ENCODE measurements around the gene FRMD3.
A peak's percentile ranks its signal among the peaks of the same experiment; 100 is the strongest.

FRMD3 gene

GRCh38 chr9:83544002-83544698 lies 5.9 kb upstream of the FRMD3 start:
- no peak overlapping the region for H3K9ac ChIP-seq
- no peaks in the 10 kb centered on the region for H3K79me2 ChIP-seq
- no peak overlapping the region for H3K4me3 ChIP-seq (ENCODE audit: low read depth, low read length)
- peak; percentile 65 for TF ChIP-seq CTCF (IDR thresholded peaks at IDR 0.05)
- H3K27ac ChIP-seq = peak overlapping the region; percentile 25
- H3K36me3 ChIP-seq (ENCODE audit: control insufficient read depth, insufficient read depth, low read length) = no peaks in the 10 kb centered on the region
- peaks cover under 1% of the 10 kb centered on the region for H3K4me1 ChIP-seq
- H3K9me3 ChIP-seq (ENCODE audit: control insufficient read depth, low read length) = no peaks in the 10 kb centered on the region
- peak overlapping the region; percentile 54 for H2AFZ ChIP-seq
- H3K4me2 ChIP-seq (ENCODE audit: low read length) = no peak overlapping the region
- no peaks in the 10 kb centered on the region for H3K27me3 ChIP-seq (ENCODE audit: control insufficient read depth, insufficient read depth, low read length)

DNA sequence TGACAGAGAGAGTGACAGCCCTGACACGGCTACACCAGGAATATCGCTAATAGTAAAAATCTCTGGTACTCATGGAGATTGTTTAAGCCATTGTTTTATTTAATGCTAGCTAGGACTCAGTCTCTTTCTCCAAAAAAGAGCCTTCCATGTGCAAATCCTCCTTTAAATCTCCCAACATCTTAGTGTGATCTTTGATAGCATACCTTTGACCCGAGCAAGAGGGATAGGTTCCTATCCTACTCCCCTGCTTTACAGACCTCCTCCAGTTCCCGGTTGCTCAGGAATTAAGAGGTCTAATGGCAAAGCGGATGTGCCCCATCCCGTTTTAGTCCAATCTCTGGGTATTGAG lies 663 bp upstream of the FRMD3 start:
- peak overlapping the region; percentile 82 for H3K4me2 ChIP-seq (ENCODE audit: low read length)
- peak overlapping the region; percentile 81 for H3K4me3 ChIP-seq (ENCODE audit: low read depth, low read length)
- no peaks in the 10 kb centered on the region for H3K9me3 ChIP-seq (ENCODE audit: control insufficient read depth, low read length)
- H3K9ac ChIP-seq = no peak overlapping the region
- peak overlapping the region; percentile 86 for H3K27ac ChIP-seq
- no peaks in the 10 kb centered on the region for H3K36me3 ChIP-seq (ENCODE audit: control insufficient read depth, insufficient read depth, low read length)
- peaks cover 2% of the 10 kb centered on the region for H3K4me1 ChIP-seq
- H3K79me2 ChIP-seq = peaks cover 6% of the 10 kb centered on the region
- no peaks in the 10 kb centered on the region for H3K27me3 ChIP-seq (ENCODE audit: control insufficient read depth, insufficient read depth, low read length)
- H2AFZ ChIP-seq = peak overlapping the region; percentile 67
- no peak for TF ChIP-seq CTCF (IDR thresholded peaks at IDR 0.05)

- peak overlapping the region; percentile 81 for H3K4me3 ChIP-seq (ENCODE audit: low read depth, low read length)
- H3K9ac ChIP-seq = no peak overlapping the region
- H2AFZ ChIP-seq = peak overlapping the region; percentile 67
- H3K79me2 ChIP-seq = peaks cover 9% of the 10 kb centered on the region
- peak overlapping the region; percentile 86 for H3K27ac ChIP-seq
- no peaks in the 10 kb centered on the region for H3K36me3 ChIP-seq (ENCODE audit: control insufficient read depth, insufficient read depth, low read length)
- peaks cover 2% of the 10 kb centered on the region for H3K4me1 ChIP-seq
- no peak for TF ChIP-seq CTCF (IDR thresholded peaks at IDR 0.05)
- no peaks in the 10 kb centered on the region for H3K27me3 ChIP-seq (ENCODE audit: control insufficient read depth, insufficient read depth, low read length)
- H3K4me2 ChIP-seq (ENCODE audit: low read length) = peak overlapping the region; percentile 82
- H3K9me3 ChIP-seq (ENCODE audit: control insufficient read depth, low read length) = no peaks in the 10 kb centered on the region
Measured at GRCh38 chr9:83537331-83538171, 650 bp downstream of the FRMD3 start.

DNA sequence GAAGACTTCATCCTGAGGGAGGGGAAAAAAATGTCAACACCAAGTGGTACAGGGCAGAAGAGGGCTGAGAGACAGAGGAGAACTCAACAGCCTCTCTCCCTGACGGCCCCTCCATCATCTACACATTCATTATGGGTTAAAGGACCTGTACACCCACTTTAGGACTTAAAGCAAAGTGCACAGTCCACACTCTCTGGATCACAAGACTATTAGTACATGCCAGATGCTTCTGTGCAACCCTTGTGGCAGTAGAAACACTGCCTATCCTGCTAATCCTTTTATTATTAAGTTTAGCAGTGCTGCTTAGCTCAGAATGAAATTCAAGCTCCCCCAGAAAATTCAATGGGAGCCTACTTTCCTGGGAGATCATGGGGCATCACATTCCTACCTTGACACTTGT lies 1.9 kb downstream of the FRMD3 start:
- H3K9ac ChIP-seq = no peak overlapping the region
- H3K27me3 ChIP-seq (ENCODE audit: control insufficient read depth, insufficient read depth, low read length) = no peaks in the 10 kb centered on the region
- H3K79me2 ChIP-seq = peaks cover 11% of the 10 kb centered on the region
- peaks cover 2% of the 10 kb centered on the region for H3K4me1 ChIP-seq
- H3K4me2 ChIP-seq (ENCODE audit: low read length) = peak overlapping the region; percentile 82
- H2AFZ ChIP-seq = no peak overlapping the region
- TF ChIP-seq CTCF (IDR thresholded peaks at IDR 0.05) = no peak
- H3K27ac ChIP-seq = no peak overlapping the region
- H3K36me3 ChIP-seq (ENCODE audit: control insufficient read depth, insufficient read depth, low read length) = no peaks in the 10 kb centered on the region
- no peaks in the 10 kb centered on the region for H3K9me3 ChIP-seq (ENCODE audit: control insufficient read depth, low read length)
- H3K4me3 ChIP-seq (ENCODE audit: low read depth, low read length) = peak overlapping the region; percentile 81
